Testis (tissue), 2 donors: ENCODE measurements around the gene CHN2.

Experiments used
- CTCF ChIP-seq, 3 experiments: fragments of 450-650 bp in 2 of 3; fragments of 200-600 bp in 1 of 3; sonication (generic) in 1 of 3; IDR thresholded peaks; one replicate each; pipeline ENCODE4 v1.5.1; 2016 to 2019; ENCODE audit warnings: antibody characterized with exemption in 3 of 3, mild to moderate bottlenecking in 2 of 3, moderate library complexity in 1 of 3
- POLR2A ChIP-seq: fragments of 450-650 bp; IDR thresholded peaks from one replicate; pipeline ENCODE4 v1.6.1; 2017; ENCODE audit warnings: antibody characterized with exemption, mild to moderate bottlenecking, moderate library complexity

DNA sequence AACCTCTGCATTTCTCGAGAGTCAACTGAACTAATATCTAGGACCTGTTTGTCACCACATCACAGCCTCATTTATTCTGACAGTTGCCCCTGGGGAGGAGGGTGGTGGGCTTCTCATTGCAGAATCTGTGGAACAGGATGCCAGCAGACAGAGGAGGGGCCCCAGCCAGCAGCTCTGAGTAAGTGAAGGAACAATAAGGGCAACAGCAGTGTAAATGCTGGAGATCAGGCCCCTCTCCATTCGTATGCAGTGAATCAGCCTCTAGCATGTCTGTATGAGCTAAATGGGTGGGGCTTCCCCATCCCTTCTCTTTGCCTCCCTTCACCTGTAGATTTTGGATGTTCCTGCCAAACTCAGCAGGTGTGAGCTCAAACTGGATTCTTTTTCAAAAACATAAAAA lies 40.5 kb upstream of the CHN2 start:
- no peak for TF ChIP-seq CTCF (IDR thresholded peaks at IDR 0.05)
- TF ChIP-seq POLR2A = no peak
